NB4 (cell line): ENCODE results near the gene POLR2J3.
"Not testable (repeated sequence)": the region's sequence is repeated elsewhere in the genome, so short reads cannot be mapped to it uniquely, and the experiment has no call there.

Experiments
- CTCF ChIP-seq: IDR thresholded peaks from one replicate; pipeline ENCODE4 v1.5.1; 2012; ENCODE audit warnings: low read depth, low read length
- MYC ChIP-seq: IDR thresholded peaks from 2 replicates; pipeline ENCODE4 v1.6.1; 2011; ENCODE audit warnings: low read depth, low read length

- not testable (repeated sequence) for TF ChIP-seq CTCF, MYC
These were observed 20.2 kb upstream of the POLR2J3 start for GRCh38 chr7:102592477-102593019.
